Osteoblast (primary cell): Measurements from ENCODE around the gene ZNF750. TPM values are rescaled to one million over a fixed set of nuclear protein-coding genes. Genes with fewer than 3 reads are reported as not detected.

Experiments
- DNase-seq: peaks from one replicate; pipeline ENCODE4 v3.0.0; 2011; ENCODE audit warnings: low spot score, mixed read lengths; ENCODE audit not compliant: insufficient read length; ENCODE audit errors: missing footprints
- H2AFZ ChIP-seq: 2 replicates; pipeline ENCODE4 v1.6.0; 2011; ENCODE audit warnings: mild to moderate bottlenecking, low read length
- H3K27ac ChIP-seq: 2 replicates; pipeline ENCODE4 v1.5.1; 2011; ENCODE audit warnings: mild to moderate bottlenecking, low read depth, low read length, moderate library complexity
- H3K27me3 ChIP-seq: 2 replicates; pipeline ENCODE4 v1.6.0; 2012; ENCODE audit warnings: mild to moderate bottlenecking, control low read depth, inconsistent platforms, low read length, moderate library complexity; ENCODE audit not compliant: insufficient read depth
- H3K36me3 ChIP-seq: 2 replicates; pipeline ENCODE4 v1.5.1; 2011; ENCODE audit warnings: mild to moderate bottlenecking, low read length, control low read depth, moderate library complexity; ENCODE audit not compliant: insufficient read depth
- H3K4me1 ChIP-seq: 2 replicates; pipeline ENCODE4 v1.5.1; 2011; ENCODE audit warnings: mild to moderate bottlenecking, low read length, control low read depth, moderate library complexity; ENCODE audit not compliant: insufficient read depth
- H3K4me2 ChIP-seq: 2 replicates; pipeline ENCODE4 v1.6.0; 2011; ENCODE audit warnings: mild to moderate bottlenecking, low read length; ENCODE audit not compliant: insufficient read depth
- H3K4me3 ChIP-seq: fragments of 200-600 bp; sonication (generic); 3 replicates; pipeline ENCODE4 v1.5.1; 2012; ENCODE audit warnings: mild to moderate bottlenecking, low read length, inconsistent platforms; ENCODE audit not compliant: insufficient read depth
- H3K79me2 ChIP-seq: 2 replicates; pipeline ENCODE4 v1.6.0; 2012; ENCODE audit warnings: mild to moderate bottlenecking, low read length, control low read depth, inconsistent platforms; ENCODE audit not compliant: insufficient read depth
- H3K9me3 ChIP-seq: 2 replicates; pipeline ENCODE4 v1.5.1; 2011; ENCODE audit warnings: low read depth, low read length, control low read depth
- H4K20me1 ChIP-seq: 2 replicates; pipeline ENCODE4 v1.6.0; 2012; ENCODE audit warnings: mild to moderate bottlenecking, low read length, control low read depth; ENCODE audit not compliant: insufficient read depth
- total RNA-seq: library from RNA; depleted of rRNA; stranded (reverse); fragments of >200 nt; gene quantifications from 2 replicates; pipeline ENCODE4 v1.2.3, GENCODE V29; 2012
- TF ChIP-seq, protein P1 (sequence below): IDR thresholded peaks from 2 replicates; pipeline ENCODE4 v1.5.1; 2011; ENCODE audit warnings: mild to moderate bottlenecking, low read depth, low read length, moderate library complexity; ENCODE audit errors: extremely low read depth

Gene ZNF750
- total RNA-seq, 1 donor, result not detected

GRCh38 chr17:82848022-82848592 lies 8.3 kb upstream of the ZNF750 start:
- peaks cover 6% of the 10 kb centered on the region for H3K79me2 ChIP-seq
- DNase-seq, result peak; percentile 93
- H3K9me3 ChIP-seq, result no peaks in the 10 kb centered on the region
- H3K4me3 ChIP-seq, result peak overlapping the region; percentile 74
- H2AFZ ChIP-seq, result peak overlapping the region; percentile 90
- TF ChIP-seq, protein P1, sequence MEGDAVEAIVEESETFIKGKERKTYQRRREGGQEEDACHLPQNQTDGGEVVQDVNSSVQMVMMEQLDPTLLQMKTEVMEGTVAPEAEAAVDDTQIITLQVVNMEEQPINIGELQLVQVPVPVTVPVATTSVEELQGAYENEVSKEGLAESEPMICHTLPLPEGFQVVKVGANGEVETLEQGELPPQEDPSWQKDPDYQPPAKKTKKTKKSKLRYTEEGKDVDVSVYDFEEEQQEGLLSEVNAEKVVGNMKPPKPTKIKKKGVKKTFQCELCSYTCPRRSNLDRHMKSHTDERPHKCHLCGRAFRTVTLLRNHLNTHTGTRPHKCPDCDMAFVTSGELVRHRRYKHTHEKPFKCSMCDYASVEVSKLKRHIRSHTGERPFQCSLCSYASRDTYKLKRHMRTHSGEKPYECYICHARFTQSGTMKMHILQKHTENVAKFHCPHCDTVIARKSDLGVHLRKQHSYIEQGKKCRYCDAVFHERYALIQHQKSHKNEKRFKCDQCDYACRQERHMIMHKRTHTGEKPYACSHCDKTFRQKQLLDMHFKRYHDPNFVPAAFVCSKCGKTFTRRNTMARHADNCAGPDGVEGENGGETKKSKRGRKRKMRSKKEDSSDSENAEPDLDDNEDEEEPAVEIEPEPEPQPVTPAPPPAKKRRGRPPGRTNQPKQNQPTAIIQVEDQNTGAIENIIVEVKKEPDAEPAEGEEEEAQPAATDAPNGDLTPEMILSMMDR, result no peak
- H4K20me1 ChIP-seq, result no peaks in the 10 kb centered on the region
- no peaks in the 10 kb centered on the region for H3K36me3 ChIP-seq
- no peaks in the 10 kb centered on the region for H3K27me3 ChIP-seq
- no peaks in the 10 kb centered on the region for H3K4me1 ChIP-seq
- peak overlapping the region; percentile 90 for H3K4me2 ChIP-seq
- H3K27ac ChIP-seq, result peak overlapping the region; percentile 86

DNA sequence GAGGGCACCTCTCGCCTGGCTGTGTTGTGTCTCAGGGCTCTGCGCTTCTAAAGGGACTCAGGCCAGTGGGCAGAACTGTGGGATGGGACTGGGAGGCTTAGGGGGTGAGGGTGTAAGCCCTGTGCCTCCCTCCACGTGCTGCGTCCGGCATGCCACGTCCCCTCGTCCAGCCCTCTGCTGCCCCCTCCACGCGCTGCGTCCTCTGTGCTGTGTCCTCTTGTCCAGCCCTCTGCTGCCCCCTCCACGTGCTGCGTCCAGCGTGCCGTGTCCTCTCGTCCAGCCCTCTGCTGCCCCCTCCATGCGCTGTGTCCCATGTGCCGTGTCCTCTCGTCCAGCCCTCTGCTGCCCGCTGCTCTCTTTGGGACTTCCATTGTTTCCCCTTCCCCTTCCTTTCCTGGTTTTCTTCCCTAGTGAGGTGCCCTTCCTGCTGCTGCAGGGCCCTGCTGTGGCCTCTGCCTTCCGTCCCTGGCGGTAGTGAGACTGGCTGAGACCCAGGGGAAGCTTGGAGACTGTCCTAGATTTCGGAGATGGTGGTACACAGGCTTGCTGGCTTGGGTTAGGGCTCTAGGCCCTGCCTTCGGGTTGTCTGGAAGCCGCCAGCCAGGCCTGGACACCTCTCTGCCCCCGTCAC lies 6.4 kb upstream of the ZNF750 start:
- Histone ChIP-seq H2AFZ (no peak overlapping the region), H3K4me2 (no peak overlapping the region), H4K20me1 (no peaks in the 10 kb centered on the region), H3K9me3 (no peaks in the 10 kb centered on the region), H3K4me1 (no peaks in the 10 kb centered on the region), H3K27me3 (no peaks in the 10 kb centered on the region), H3K36me3 (no peaks in the 10 kb centered on the region), H3K27ac (no peak overlapping the region), H3K4me3 (no peak overlapping the region), H3K79me2 (peaks cover 6% of the 10 kb centered on the region)
- TF ChIP-seq, protein P1, result no peak
- peak; percentile 61 for DNase-seq

- Histone ChIP-seq H4K20me1 (no peaks in the 10 kb centered on the region), H3K4me1 (no peaks in the 10 kb centered on the region), H3K79me2 (peaks cover 4% of the 10 kb centered on the region), H2AFZ (no peak overlapping the region), H3K27ac (no peak overlapping the region), H3K36me3 (no peaks in the 10 kb centered on the region), H3K9me3 (no peaks in the 10 kb centered on the region), H3K4me3 (no peak overlapping the region), H3K4me2 (no peak overlapping the region), H3K27me3 (no peaks in the 10 kb centered on the region)
- peak; percentile 2 for DNase-seq
- TF ChIP-seq, protein P1, result no peak
Measured at GRCh38 chr17:82845163-82845807, 5.5 kb upstream of the ZNF750 start.

GRCh38 chr17:82844796-82845162 lies 5.0 kb upstream of the ZNF750 start:
- H3K36me3 ChIP-seq, result no peaks in the 10 kb centered on the region
- H3K4me1 ChIP-seq, result no peaks in the 10 kb centered on the region
- peak; percentile 46 for DNase-seq
- no peak overlapping the region for H3K4me3 ChIP-seq
- H3K27ac ChIP-seq, result no peak overlapping the region
- TF ChIP-seq, protein P1, result no peak
- H3K27me3 ChIP-seq, result no peaks in the 10 kb centered on the region
- H4K20me1 ChIP-seq, result no peaks in the 10 kb centered on the region
- no peak overlapping the region for H3K4me2 ChIP-seq
- H3K9me3 ChIP-seq, result no peaks in the 10 kb centered on the region
- no peak overlapping the region for H2AFZ ChIP-seq
- H3K79me2 ChIP-seq, result peaks cover 2% of the 10 kb centered on the region
